ENCODE results near the gene PPP1R9B. TPM values are rescaled to one million over a fixed set of nuclear protein-coding genes. Genes with fewer than 3 reads are reported as not detected.

Gene PPP1R9B
- total RNA-seq, 1 experiment from 2014 or later: 23.0 TPM

GRCh38 chr17:50087246-50087911 lies 63.1 kb downstream of the PPP1R9B start:
- Histone ChIP-seq H3K79me2 (ENCODE audit: insufficient read depth, low read length) (no peaks in the 10 kb centered on the region), H3K79me1 (ENCODE audit: insufficient read depth, low read depth, low read length, poor library complexity, severe bottlenecking) (no peaks in the 10 kb centered on the region), H3K27me3 (ENCODE audit: insufficient read depth, low read length) (no peaks in the 10 kb centered on the region), H3K4ac (ENCODE audit: low read depth, low read length) (no peak overlapping the region), H2BK120ac (ENCODE audit: low read depth, low read length, poor library complexity, severe bottlenecking) (no peak overlapping the region), H2BK5ac (ENCODE audit: insufficient read length, low read length) (no peak overlapping the region), H2AFZ (ENCODE audit: low read length) (no peak overlapping the region), H4K8ac (replicated peaks; ENCODE audit: insufficient read length, low read depth, low read length) (no peak overlapping the region), H3K14ac (ENCODE audit: insufficient read depth, low read length) (no peak overlapping the region), H3K56ac (ENCODE audit: insufficient read length, low read depth, low read length) (no peak overlapping the region), H3K9ac (ENCODE audit: extremely low read depth, insufficient read length, low read length) (no peak overlapping the region), H2BK12ac (ENCODE audit: insufficient read length, low read depth, low read length) (no peak overlapping the region), H3K4me2 (ENCODE audit: insufficient read depth, insufficient read length, low read length) (no peak overlapping the region), H3K23me2 (ENCODE audit: insufficient read length, low read depth, low read length, poor library complexity, severe bottlenecking) (no peaks in the 10 kb centered on the region), H2BK20ac (ENCODE audit: low read depth, low read length, poor library complexity, severe bottlenecking) (no peak overlapping the region), H4K20me1 (ENCODE audit: control insufficient read depth, insufficient read depth, insufficient read length) (no peaks in the 10 kb centered on the region), H3K4me1 (ENCODE audit: insufficient read depth, low read length) (no peaks in the 10 kb centered on the region), H2AK5ac (ENCODE audit: insufficient read length, low read length) (no peak overlapping the region), H3K27ac (ENCODE audit: insufficient read length, low read depth, low read length) (no peak overlapping the region), H3T11ph (ENCODE audit: low read length) (no peak overlapping the region), H2BK15ac (ENCODE audit: low read depth, low read length) (no peak overlapping the region), H3K18ac (ENCODE audit: insufficient read length, low read depth, low read length) (no peak overlapping the region), H3K9me3 (ENCODE audit: control insufficient read depth, low read depth, low read length) (no peaks in the 10 kb centered on the region), H3K23ac (ENCODE audit: insufficient read length, low read depth, low read length) (no peak overlapping the region), H4K91ac (ENCODE audit: insufficient read length, low read depth, low read length) (no peak overlapping the region), H4K5ac (ENCODE audit: insufficient read length, low read depth, low read length) (no peak overlapping the region)
- H3K36me3 Mint-ChIP-seq (ENCODE audit: insufficient read depth in 1 of 3, low read depth in 3 of 3): no peaks in the 10 kb centered on the region
- no peak overlapping the region for H3K27ac Mint-ChIP-seq
- H3K27me3 Mint-ChIP-seq (ENCODE audit: low read depth): no peaks in the 10 kb centered on the region
- peak; percentile 95 for DNase-seq
- no peak overlapping the region for H3K4me3 Mint-ChIP-seq
- no peaks in the 10 kb centered on the region; a peak in 1 of 5 replicates for H3K9me3 Mint-ChIP-seq
- TF ChIP-seq CTCF (conservative IDR thresholded peaks at IDR 0.05): peak; percentile 99
- no CpG with 5 or more reads among the region's 10 CpGs for WGBS (ENCODE audit: extremely low coverage, insufficient read length, low lambda C conversion rate)
- H3K4me1 Mint-ChIP-seq: peaks cover 0 to 8% of the 10 kb centered on the region in 2 experiments; a peak in 2 of 4 replicates

Other genes starting within 250 kb of the PPP1R9B start
- 1.7 and 2.5 TPM in 2 replicates for gene DLX4, start 181.5 kb downstream of the PPP1R9B start, total RNA-seq (2021)
- 1.1 and 1.2 TPM in 2 replicates for gene DLX3, start 155.5 kb downstream of the PPP1R9B start, total RNA-seq (2021)
- 22.5 and 22.7 TPM in 2 replicates for gene ITGA3, start 94.6 kb downstream of the PPP1R9B start, total RNA-seq (2021)
- 16.2 and 19.9 TPM in 2 replicates for gene PDK2, start 55.3 kb downstream of the PPP1R9B start, total RNA-seq (2021)
- 4.8 and 5.9 TPM in 2 replicates for gene SAMD14, start 20.5 kb downstream of the PPP1R9B start, total RNA-seq (2021)
- gene SGCA, start 15.3 kb upstream of the PPP1R9B start, total RNA-seq (2021): 0.24 TPM in 1 of 2 replicates, not detected in the other
- 104 and 112 TPM in 2 replicates for gene COL1A1, start 51.0 kb upstream of the PPP1R9B start, total RNA-seq (2021)
- 10.9 and 11.2 TPM in 2 replicates for gene TMEM92, start 123.8 kb upstream of the PPP1R9B start, total RNA-seq (2021)
- gene XYLT2, start 195.4 kb upstream of the PPP1R9B start, total RNA-seq (2021): 24.0 and 26.4 TPM in 2 replicates
- gene MRPL27, start 222.5 kb upstream of the PPP1R9B start, total RNA-seq (2021): 85.9 and 91.8 TPM in 2 replicates
- 15.1 and 16.5 TPM in 2 replicates for gene EME1, start 222.6 kb upstream of the PPP1R9B start, total RNA-seq (2021)
- 105 and 106 TPM in 2 replicates for gene LRRC59, start 246.8 kb upstream of the PPP1R9B start, total RNA-seq (2021)